A673 (cell line): ENCODE results near the gene C3. TPM values are rescaled to one million over a fixed set of nuclear protein-coding genes. Genes with fewer than 3 reads are reported as not detected.
"Not testable (repeated sequence)": the region's sequence is repeated elsewhere in the genome, so short reads cannot be mapped to it uniquely, and the experiment has no call there.

ENCODE experiments used
- BruUV-seq: library from RNA; stranded (reverse); fragments of 400-500 nt; replicated peaks from 2 replicates; lab custom pipeline; 2021; lab: Mats Ljungman, UMichigan
- CTCF ChIA-PET: fragments of 300-600 bp; sonication (Branson Sonifier 250); formaldehyde crosslinking; loops from one replicate; lab custom pipeline; 2022; ENCODE audit warnings: antibody characterized with exemption; lab: Charles Lee
- POLR2A ChIA-PET: fragments of 300-600 bp; sonication (Branson Sonifier 250); formaldehyde crosslinking; loops from one replicate; lab custom pipeline; 2022; ENCODE audit warnings: antibody characterized with exemption; ENCODE audit not compliant: low non-redundant PET; lab: Charles Lee
- DNase-seq: peaks from one replicate; pipeline ENCODE4 v3.0.0-alpha.2; 2015; ENCODE audit warnings: low spot score
- H3K27ac ChIP-seq: fragments of 200-600 bp; sonication (generic); 2 replicates; pipeline ENCODE4 v1.5.1; 2016; ENCODE audit warnings: mixed run types, low read depth, mild to moderate bottlenecking, mixed read lengths, antibody characterized with exemption, low read length; ENCODE audit not compliant: poor library complexity, severe bottlenecking
- H3K27me3 ChIP-seq: fragments of 200-600 bp; sonication (generic); replicated peaks from 2 replicates; pipeline ENCODE4 v1.6.1; 2017; ENCODE audit warnings: mixed run types, low read depth, mild to moderate bottlenecking, mixed read lengths, antibody characterized with exemption, low read length; ENCODE audit not compliant: insufficient read depth, poor library complexity
- H3K36me3 ChIP-seq: fragments of 200-600 bp; sonication (generic); 2 replicates; pipeline ENCODE4 v1.6.1; 2016; ENCODE audit warnings: mixed run types, mild to moderate bottlenecking, mixed read lengths, antibody characterized with exemption, low read length; ENCODE audit not compliant: insufficient read depth, poor library complexity, severe bottlenecking
- H3K4me1 ChIP-seq: fragments of 200-600 bp; sonication (generic); 2 replicates; pipeline ENCODE4 v1.6.1; 2017; ENCODE audit warnings: mixed run types, mild to moderate bottlenecking, mixed read lengths, antibody characterized with exemption, low read length; ENCODE audit not compliant: insufficient read depth, poor library complexity, severe bottlenecking
- H3K4me3 ChIP-seq: fragments of 200-600 bp; sonication (generic); 2 replicates; pipeline ENCODE4 v1.5.1; 2016; ENCODE audit warnings: low read depth, mixed run types, mild to moderate bottlenecking, mixed read lengths, low read length; ENCODE audit not compliant: poor library complexity, severe bottlenecking
- H3K9me3 ChIP-seq: fragments of 200-600 bp; sonication (generic); 2 replicates; pipeline ENCODE4 v1.6.1; 2016; ENCODE audit warnings: mixed run types, low read depth, mild to moderate bottlenecking, mixed read lengths, antibody characterized with exemption, low read length; ENCODE audit not compliant: poor library complexity, severe bottlenecking
- EZH2 ChIP-seq: fragments of 200-600 bp; sonication (generic); IDR thresholded peaks from 2 replicates; pipeline ENCODE4 v1.6.1; 2017; ENCODE audit warnings: borderline replicate concordance, low read depth, mild to moderate bottlenecking, mixed read lengths, antibody characterized with exemption, low read length; ENCODE audit not compliant: poor library complexity, severe bottlenecking
- intact Hi-C: fragments of 100-400 bp; cut with micrococcal nuclease; formaldehyde crosslinking; loops from one replicate; pipeline ENCODE4 v1.10.0; 2022; ENCODE audit not compliant: unreplicated experiment
- total RNA-seq: library from RNA; stranded (reverse); gene quantifications from 2 replicates; pipeline ENCODE4 v1.2.3, GENCODE V29; 2021
- TF ChIP-seq, protein P1 (sequence below): fragments of 300-800, 200-600 bp; sonication (generic); conservative IDR thresholded peaks from 2 replicates; pipeline ENCODE4 v1.5.1; 2017; ENCODE audit warnings: low read depth, mild to moderate bottlenecking, antibody characterized with exemption, low read length, moderate library complexity, mixed read lengths

Gene C3
- total RNA-seq, 1 experiment from 2014 or later: 1.8 TPM

DNA sequence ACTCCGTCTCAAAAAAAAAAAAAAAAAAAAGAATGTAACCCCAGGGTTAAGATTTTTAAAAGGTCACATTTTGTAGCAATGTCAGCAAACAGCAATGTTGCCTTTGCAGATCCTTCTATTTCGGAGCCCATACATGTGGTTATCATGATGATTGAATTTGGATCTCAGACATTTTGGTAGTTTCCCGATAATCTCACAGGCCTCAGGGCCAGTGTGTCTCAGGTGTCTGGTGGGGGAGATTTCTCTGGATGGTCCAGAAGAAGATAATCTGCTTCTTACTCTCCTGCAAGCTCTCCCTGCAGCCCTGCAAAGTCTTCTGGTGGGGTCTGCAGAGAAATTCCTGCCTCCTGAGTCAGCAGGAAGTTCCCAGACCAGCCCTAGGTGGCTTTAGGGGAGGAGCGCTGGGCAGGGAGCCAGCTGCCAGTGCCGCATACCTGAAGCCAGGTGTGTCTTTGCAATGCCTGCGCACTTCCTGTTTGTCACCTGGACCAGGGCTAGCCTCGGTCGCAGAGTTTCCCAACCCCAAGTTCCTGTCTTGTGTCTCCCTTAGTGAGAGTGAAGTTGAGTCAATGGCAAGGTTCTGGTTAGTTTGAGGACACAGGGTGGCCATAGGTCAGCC lies 45.4 kb upstream of the C3 start:
- POLR2A ChIA-PET: no interaction called here
- DNase-seq: no peak
- no peak overlapping the region for H3K4me3 ChIP-seq

DNA sequence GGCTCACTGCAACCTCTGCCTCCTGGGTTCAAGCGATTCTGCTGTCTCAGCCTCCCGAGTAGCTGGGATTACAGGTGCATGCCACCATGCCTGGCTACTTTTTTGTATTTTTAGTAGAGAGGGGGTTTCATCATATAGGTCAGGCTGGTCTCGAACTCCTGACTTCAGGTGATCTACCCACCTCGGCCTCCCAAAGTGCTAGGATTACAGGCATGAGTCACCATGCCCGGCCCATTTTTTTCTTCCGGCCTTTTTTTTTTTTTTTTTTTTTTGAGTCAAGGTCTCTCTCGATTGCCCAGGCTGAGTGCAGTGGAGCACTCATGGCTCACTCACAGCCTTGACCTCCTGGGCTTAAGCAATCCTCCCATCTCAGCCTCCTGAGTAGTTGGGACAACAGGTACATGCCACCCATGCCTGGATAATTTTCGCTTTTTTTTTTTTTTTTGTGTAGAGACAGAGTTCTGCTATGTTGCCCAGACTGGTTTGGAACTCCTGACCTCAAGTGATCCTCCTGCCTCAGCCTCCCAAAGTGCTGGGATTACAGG lies 41.9 kb upstream of the C3 start:
- H3K27me3 ChIP-seq, H3K4me3 ChIP-seq, H3K27ac ChIP-seq, intact Hi-C loops, DNase-seq, H3K36me3 ChIP-seq, POLR2A ChIA-PET, BruUV-seq, H3K9me3 ChIP-seq: not testable (repeated sequence)
- peaks cover 10% of the 10 kb centered on the region for H3K4me1 ChIP-seq
- CTCF ChIA-PET: interaction anchor here (0.6 kb wide), 1 partner anchor 34 kb away, joined by 3 read pairs; no protein-coding TSS in a partner anchor

More for the DNA sequence above, 45.4 kb upstream of the C3 start:
- no peak for TF ChIP-seq EZH2
- TF ChIP-seq, protein P1, sequence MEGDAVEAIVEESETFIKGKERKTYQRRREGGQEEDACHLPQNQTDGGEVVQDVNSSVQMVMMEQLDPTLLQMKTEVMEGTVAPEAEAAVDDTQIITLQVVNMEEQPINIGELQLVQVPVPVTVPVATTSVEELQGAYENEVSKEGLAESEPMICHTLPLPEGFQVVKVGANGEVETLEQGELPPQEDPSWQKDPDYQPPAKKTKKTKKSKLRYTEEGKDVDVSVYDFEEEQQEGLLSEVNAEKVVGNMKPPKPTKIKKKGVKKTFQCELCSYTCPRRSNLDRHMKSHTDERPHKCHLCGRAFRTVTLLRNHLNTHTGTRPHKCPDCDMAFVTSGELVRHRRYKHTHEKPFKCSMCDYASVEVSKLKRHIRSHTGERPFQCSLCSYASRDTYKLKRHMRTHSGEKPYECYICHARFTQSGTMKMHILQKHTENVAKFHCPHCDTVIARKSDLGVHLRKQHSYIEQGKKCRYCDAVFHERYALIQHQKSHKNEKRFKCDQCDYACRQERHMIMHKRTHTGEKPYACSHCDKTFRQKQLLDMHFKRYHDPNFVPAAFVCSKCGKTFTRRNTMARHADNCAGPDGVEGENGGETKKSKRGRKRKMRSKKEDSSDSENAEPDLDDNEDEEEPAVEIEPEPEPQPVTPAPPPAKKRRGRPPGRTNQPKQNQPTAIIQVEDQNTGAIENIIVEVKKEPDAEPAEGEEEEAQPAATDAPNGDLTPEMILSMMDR: no peak
- CTCF ChIA-PET: no interaction called here
- H3K9me3 ChIP-seq: no peaks in the 10 kb centered on the region
- intact Hi-C loops: no loop called here
- H3K27ac ChIP-seq: no peak overlapping the region
- peaks cover 11% of the 10 kb centered on the region for H3K4me1 ChIP-seq
- H3K27me3 ChIP-seq: no peaks in the 10 kb centered on the region
- no peaks in the 10 kb centered on the region for H3K36me3 ChIP-seq
- no TSS peak for BruUV-seq

DNA sequence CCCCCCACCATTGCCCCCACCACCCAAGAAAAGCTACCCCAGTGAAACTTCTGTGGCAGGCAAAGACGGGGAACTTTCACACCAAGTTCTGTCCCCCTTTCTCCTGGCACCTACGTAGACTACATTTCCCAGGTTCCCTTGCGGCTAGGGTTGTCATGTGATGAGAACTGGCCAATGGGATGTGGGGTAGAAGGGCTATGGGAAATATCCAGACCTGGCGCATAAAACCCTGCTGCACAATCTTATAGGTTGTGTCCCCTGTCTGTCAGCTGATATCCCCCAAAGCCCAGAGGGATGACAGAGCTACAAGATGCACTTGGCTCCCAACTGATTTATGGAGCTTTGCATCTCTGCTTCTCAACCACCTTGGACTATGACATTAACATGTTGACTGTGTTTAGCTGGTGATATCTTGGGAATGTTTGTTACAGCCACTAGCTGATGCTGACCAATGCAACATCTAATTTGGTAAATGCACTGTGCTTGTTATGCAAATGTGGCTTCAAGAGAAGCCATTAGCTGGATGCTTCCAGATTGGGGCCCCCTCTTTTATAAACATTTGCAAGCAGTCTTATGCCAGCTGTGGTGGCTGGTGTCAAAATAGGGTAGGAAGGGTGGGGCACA lies 40.7 kb upstream of the C3 start:
- Histone ChIP-seq H3K36me3 (no peaks in the 10 kb centered on the region), H3K27ac (no peak overlapping the region), H3K4me1 (no peaks in the 10 kb centered on the region), H3K9me3 (no peaks in the 10 kb centered on the region), H3K4me3 (no peak overlapping the region), H3K27me3 (no peaks in the 10 kb centered on the region)
- POLR2A ChIA-PET: no interaction called here
- BruUV-seq: no TSS peak
- CTCF ChIA-PET: no interaction called here
- TF ChIP-seq, protein P1: no peak
- no peak for TF ChIP-seq EZH2
- DNase-seq: peak; percentile 70
- intact Hi-C loops: no loop called here
